Activated T-cell treated with anti-CD3 and anti-CD28 coated beads, Interleukin-2, amount 50 U/mL, for 72 hours (primary cell): ENCODE results near the gene USB1. TPM values are rescaled to one million over a fixed set of nuclear protein-coding genes. Genes with fewer than 3 reads are reported as not detected.

Experiments used
- ATAC-seq, 2 donors: fragments of 150-1000 bp; cut with Tn5 transposase; replicated peaks in 1 of 2; 2 replicates each; pipeline ENCODE4 v1.10.0; 2021; ENCODE audit warnings: moderate library complexity in 2 of 2, mild to moderate bottlenecking in 1 of 2
- DNase-seq, 2 donors: peaks; one replicate each; pipeline ENCODE4 v3.0.0; 2021 to 2022; ENCODE audit warnings: mixed read lengths in 1 of 2
- H3K27ac Mint-ChIP-seq: one replicate; pipeline ENCODE4 v1.8.0; 2022; ENCODE audit warnings: mild to moderate bottlenecking, moderate library complexity, mixed read lengths
- H3K27me3 Mint-ChIP-seq: one replicate; pipeline ENCODE4 v1.8.0; 2022; ENCODE audit warnings: low read depth, mixed read lengths
- H3K36me3 Mint-ChIP-seq, 2 donors: one replicate each; pipeline ENCODE4 v1.8.0; 2022; ENCODE audit warnings: mixed read lengths in 2 of 2, mild to moderate bottlenecking in 1 of 2; ENCODE audit not compliant: insufficient read depth in 2 of 2
- H3K4me1 Mint-ChIP-seq: one replicate; pipeline ENCODE4 v1.8.0; 2022; ENCODE audit warnings: low read depth, mixed read lengths
- H3K4me3 Mint-ChIP-seq, 2 donors: one replicate each; pipeline ENCODE4 v1.8.0; 2022; ENCODE audit warnings: mild to moderate bottlenecking in 2 of 2, mixed read lengths in 2 of 2, moderate library complexity in 2 of 2
- H3K9me3 Mint-ChIP-seq, 2 donors: one replicate each; pipeline ENCODE4 v1.8.0; 2022; ENCODE audit warnings: mixed read lengths in 2 of 2
- total RNA-seq, 2 donors: library from RNA; stranded (reverse); gene quantifications; one replicate each; pipeline ENCODE4 v1.2.3, GENCODE V29; 2022

Gene USB1
- total RNA-seq, 2 donors from 2014 or later, result 38.9 to 45.0 TPM

DNA sequence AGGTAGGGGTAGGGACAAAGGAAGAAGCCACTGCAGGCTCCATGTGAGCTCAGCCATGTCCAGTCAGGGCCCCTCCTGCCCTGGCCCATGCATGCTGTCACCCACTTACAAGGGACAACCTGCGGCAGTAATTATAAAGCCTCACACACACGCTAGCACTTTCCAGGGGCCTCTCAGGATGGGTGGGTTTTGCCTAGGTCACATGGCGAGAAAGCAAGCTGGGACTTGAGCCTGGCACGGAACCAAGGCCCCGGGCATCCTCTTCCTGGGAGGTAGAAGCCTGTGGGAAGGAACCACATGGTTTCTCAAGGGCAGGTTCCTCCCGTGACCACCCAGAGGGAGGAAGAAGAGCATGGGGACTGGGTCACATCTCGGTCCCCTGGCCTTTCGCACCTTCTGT lies 7.8 kb upstream of the USB1 start:
- no peak overlapping the region for H3K27ac Mint-ChIP-seq
- no peaks in the 10 kb centered on the region for H3K27me3 Mint-ChIP-seq
- H3K4me1 Mint-ChIP-seq, result peaks cover 21% of the 10 kb centered on the region
- no peaks in the 10 kb centered on the region for H3K9me3 Mint-ChIP-seq
- ATAC-seq (no peak), DNase-seq (no peak)
- H3K36me3 Mint-ChIP-seq, result peaks cover 0 to 1% of the 10 kb centered on the region in 2 donors
- no peak overlapping the region for H3K4me3 Mint-ChIP-seq

DNA sequence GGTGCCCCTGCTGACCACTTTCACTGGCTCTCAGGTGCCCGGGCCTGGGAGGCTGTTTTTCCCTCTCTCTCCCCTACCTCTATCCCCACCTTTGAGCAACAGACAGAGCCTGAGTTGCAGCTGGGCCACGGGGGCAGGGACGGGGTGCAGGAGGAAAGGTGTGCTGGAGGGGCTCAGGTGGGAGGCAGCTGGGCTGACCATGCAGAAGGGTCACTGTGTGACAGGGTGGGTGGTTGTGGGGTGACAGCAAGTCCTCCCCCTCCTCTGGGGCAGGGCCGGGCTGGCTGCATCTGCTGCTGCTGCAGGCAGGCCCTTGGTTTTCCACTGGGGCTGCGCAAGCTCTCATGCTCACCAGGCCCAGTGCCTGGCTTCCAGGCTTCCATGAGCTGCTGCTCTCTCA lies 7.3 kb upstream of the USB1 start:
- H3K4me1 Mint-ChIP-seq, result peaks cover 25% of the 10 kb centered on the region
- no peak overlapping the region for H3K27ac Mint-ChIP-seq

DNA sequence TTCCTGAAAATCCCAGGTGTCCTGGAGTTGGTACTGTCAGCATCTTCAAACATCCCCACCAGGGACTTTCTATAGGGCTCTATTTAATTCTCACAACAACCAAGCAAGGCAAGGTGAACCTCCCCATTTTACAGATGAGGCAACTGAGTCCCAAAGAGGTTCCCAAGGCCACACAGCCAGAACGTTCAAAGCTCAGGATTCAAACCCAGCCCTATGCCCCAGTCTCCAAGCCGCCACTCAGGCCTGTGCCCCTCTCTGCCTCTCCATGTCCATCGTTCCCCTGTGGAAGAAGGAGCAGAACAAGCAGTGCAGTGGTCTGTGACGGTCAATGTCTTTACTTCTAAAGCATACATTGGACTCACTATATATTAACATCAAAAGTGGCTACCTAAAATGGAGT lies 6.8 kb upstream of the USB1 start:
- H3K36me3 Mint-ChIP-seq, result peaks cover 0 to 1% of the 10 kb centered on the region in 2 donors
- no peaks in the 10 kb centered on the region for H3K9me3 Mint-ChIP-seq
- peak overlapping the region in 1 of 2 donors; percentile 19 for H3K4me3 Mint-ChIP-seq
- ATAC-seq (no peak), DNase-seq (no peak)
- H3K4me1 Mint-ChIP-seq, result peaks cover 30% of the 10 kb centered on the region
- H3K27ac Mint-ChIP-seq, result peak overlapping the region; percentile 86
- no peaks in the 10 kb centered on the region for H3K27me3 Mint-ChIP-seq

More for the DNA sequence above, 7.3 kb upstream of the USB1 start:
- Mint-ChIP-seq H3K4me3 (no peak overlapping the region), H3K36me3 (peaks cover 0 to 1% of the 10 kb centered on the region in 2 donors), H3K27me3 (no peaks in the 10 kb centered on the region), H3K9me3 (no peaks in the 10 kb centered on the region)
- no peak for ATAC-seq
- DNase-seq, result no peak

DNA sequence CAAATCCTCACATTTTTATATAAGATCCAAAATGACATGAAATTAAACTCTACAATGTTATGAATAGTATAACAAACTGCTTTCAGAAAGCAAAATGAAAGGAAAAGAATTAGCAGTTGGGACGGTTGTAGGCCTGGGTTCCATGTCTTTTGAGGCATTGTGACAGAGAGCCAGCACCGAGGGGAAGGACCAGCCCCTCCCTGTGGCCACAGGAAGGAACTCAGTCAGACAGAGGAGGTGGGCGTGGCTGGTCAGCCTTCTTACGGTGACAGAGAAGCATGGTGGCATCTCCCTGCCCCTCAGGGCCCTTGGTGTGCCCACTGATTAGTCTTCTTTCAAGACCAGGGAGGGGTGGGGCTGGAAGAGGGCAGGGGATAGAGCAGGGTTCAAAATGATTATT lies 6.4 kb upstream of the USB1 start:
- H3K27me3 Mint-ChIP-seq, result no peaks in the 10 kb centered on the region
- H3K36me3 Mint-ChIP-seq, result peaks cover 0 to 1% of the 10 kb centered on the region in 2 donors
- H3K4me1 Mint-ChIP-seq, result peaks cover 32% of the 10 kb centered on the region
- H3K27ac Mint-ChIP-seq, result peak overlapping the region; percentile 86
- ATAC-seq (peak; percentile 32 to 41), DNase-seq (peak; percentile 52 to 55)
- no peaks in the 10 kb centered on the region for H3K9me3 Mint-ChIP-seq
- H3K4me3 Mint-ChIP-seq, result peak overlapping the region in 1 of 2 donors; percentile 19

DNA sequence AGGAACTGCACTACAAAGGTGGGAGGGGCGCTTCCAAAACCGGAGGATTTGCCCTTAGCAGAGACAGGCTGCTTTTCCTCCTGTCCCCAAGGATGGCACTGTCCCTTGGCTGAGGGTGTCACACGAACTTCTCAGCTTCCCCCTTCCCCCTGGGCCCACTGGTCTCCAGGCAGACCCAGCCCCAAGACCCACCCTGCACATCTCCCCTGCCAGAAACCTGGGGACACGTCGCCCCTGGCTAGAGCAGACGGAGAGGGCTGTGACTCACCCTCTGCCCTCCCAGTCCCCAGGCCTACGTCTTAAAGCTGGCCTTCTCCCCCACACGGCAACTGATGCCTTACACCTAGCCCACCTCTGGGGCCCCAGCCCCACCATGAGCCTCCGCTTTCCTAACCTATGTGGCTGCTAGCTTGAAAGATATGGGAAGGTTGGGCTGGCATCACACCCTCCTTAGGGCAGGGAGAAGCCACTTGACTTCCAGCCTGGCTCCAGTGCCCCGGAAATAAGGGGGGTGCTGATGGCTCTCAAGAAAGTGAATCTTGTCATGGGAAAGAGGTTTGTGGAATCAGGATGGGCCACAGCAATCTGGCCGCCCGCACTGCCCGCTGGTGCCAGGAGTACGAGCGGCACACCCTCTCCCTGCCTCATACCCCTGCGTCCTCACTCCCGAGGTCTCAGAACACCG lies 5.3 kb upstream of the USB1 start:
- no peak for DNase-seq
- Mint-ChIP-seq H3K27ac (no peak overlapping the region), H3K4me3 (no peak overlapping the region)

DNA sequence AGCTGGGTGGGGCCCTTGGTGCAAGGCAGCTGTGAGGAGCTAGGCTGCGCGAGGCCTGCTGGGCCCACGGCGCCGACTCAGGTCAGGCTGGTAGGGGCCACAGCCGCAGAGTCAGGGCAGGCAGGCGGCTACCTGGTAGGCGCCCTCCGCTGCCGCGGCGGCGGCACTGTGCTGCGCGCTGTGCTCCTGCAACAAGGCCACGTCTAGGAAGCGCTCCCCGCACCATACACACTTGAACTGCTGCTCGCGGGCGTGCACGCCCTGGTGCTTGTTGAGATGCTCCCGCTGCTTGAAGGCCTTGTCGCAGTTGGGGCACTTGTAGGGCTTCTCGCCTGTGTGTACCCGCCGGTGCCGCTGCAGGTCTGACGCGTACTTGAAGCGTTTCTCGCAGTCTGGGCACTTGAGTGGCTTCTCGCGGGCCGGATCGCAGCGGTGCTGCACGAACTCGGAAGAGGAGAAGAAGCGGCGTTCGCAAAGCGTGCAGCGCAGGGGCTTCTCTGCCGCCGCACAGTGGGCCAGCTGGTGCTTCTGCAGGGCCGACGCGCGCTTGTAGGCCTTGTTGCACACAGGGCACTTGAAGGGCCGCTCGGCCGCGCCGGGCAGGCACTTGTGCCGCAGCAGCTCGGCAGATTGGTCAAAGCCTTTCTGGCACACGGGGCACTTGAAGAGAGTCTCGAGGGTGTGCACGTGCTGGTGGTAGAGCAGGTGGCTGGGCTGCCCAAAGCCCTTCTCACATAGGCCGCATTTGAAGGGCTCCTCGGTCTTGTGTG lies 4.6 kb upstream of the USB1 start:
- Mint-ChIP-seq H3K4me1 (peaks cover 36% of the 10 kb centered on the region), H3K27ac (no peak overlapping the region), H3K9me3 (no peaks in the 10 kb centered on the region), H3K27me3 (no peaks in the 10 kb centered on the region), H3K4me3 (no peak overlapping the region), H3K36me3 (peaks cover 0 to 1% of the 10 kb centered on the region in 2 donors)
- DNase-seq, result no peak
- ATAC-seq, result no peak

More for the DNA sequence above, 5.3 kb upstream of the USB1 start:
- peaks cover 32% of the 10 kb centered on the region for H3K4me1 Mint-ChIP-seq
- no peaks in the 10 kb centered on the region for H3K27me3 Mint-ChIP-seq
- no peak for ATAC-seq
- H3K9me3 Mint-ChIP-seq, result no peaks in the 10 kb centered on the region
- H3K36me3 Mint-ChIP-seq, result peaks cover 0 to 1% of the 10 kb centered on the region in 2 donors

DNA sequence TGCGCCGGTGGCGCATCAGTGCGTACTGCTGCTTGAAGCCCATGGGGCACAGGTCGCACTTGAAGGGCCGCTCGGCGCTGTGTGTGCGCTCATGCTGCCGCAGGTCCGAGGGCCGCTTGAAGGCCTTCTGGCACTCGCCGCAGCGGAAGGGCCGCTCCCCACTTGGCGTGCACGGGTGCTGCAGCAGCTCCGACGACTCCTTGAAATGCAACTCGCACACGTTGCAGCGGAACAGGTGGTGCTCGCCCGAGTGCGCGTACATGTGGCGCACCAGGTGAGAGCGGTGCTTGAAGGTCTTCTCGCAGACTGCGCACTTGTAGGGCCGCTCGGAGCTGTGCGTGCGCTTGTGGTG lies 4.1 kb upstream of the USB1 start:
- Mint-ChIP-seq H3K4me1 (peaks cover 41% of the 10 kb centered on the region), H3K27me3 (no peaks in the 10 kb centered on the region), H3K4me3 (no peak overlapping the region), H3K36me3 (peaks cover 0 to 1% of the 10 kb centered on the region in 2 donors), H3K27ac (no peak overlapping the region), H3K9me3 (no peaks in the 10 kb centered on the region)
- DNase-seq (no peak), ATAC-seq (no peak)

DNA sequence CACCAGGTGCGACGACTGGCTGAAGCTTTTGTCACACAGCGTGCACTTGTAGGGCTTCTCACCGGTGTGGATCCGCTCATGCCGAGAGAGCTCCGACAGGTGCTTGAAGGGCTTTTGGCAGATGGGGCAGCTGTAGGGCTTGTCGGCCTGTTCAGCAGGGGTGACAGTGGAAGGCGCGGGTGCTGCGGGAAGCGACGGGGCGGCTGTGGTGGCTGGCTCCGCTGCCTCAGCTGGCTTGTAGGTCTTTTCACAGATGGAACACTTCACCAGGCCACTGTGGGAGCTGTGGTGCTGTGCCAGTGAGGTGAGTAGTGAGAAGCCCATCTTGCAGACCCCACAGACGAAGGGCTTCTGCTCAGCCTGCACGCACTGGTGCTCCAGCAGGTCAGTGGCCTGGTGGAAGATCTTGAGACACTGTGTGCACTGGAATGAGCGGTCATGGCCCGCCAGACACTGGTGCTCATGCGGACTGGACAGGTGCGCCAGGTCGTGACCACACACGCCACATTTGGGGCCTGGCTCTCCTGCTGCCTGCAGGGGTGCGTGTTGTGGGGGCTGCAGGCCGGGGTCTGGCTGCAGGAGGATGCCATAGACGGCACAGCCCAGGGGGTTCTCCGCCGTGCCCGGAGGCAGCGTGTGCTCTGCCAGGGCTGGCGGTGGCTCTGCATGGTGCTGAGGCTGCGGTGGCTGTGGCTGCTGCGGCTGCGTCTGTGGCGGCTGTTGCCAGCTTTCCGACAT lies 3.5 kb upstream of the USB1 start:
- Mint-ChIP-seq H3K4me1 (peaks cover 43% of the 10 kb centered on the region), H3K27ac (peak overlapping the region; percentile 26)

DNA sequence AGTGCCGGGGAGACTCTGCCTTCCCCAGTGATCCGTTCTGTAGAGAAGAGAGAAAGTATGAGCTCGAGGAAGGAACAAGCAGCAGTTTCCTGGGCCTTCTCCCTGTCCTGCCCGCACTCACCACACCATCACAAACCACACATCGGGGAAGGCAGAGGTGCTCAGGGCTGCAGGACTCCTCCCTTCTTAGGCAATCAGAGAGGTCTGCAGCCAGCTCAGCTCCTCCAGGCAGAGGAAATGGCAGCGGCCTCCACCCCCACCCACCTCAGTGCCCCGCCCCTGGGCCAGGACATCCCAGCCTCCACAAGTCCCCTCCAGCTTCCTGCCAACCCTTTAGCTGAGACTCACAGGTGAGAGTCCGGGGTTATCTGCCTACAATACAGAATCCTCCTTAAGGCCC lies 2.7 kb upstream of the USB1 start:
- Mint-ChIP-seq H3K9me3 (no peaks in the 10 kb centered on the region), H3K27me3 (no peaks in the 10 kb centered on the region), H3K27ac (no peak overlapping the region), H3K36me3 (peaks cover 0 to 1% of the 10 kb centered on the region in 2 donors), H3K4me1 (peaks cover 43% of the 10 kb centered on the region), H3K4me3 (peak overlapping the region; percentile 80 to 87)
- DNase-seq (peak; percentile 47 to 57), ATAC-seq (peak in 1 of 2 donors; percentile 27)

More for the DNA sequence above, 3.5 kb upstream of the USB1 start:
- peaks cover 0 to 1% of the 10 kb centered on the region in 2 donors for H3K36me3 Mint-ChIP-seq
- ATAC-seq (no peak), DNase-seq (no peak)
- H3K4me3 Mint-ChIP-seq, result peak overlapping the region; percentile 80 to 87
- no peaks in the 10 kb centered on the region for H3K27me3 Mint-ChIP-seq
- H3K9me3 Mint-ChIP-seq, result no peaks in the 10 kb centered on the region

DNA sequence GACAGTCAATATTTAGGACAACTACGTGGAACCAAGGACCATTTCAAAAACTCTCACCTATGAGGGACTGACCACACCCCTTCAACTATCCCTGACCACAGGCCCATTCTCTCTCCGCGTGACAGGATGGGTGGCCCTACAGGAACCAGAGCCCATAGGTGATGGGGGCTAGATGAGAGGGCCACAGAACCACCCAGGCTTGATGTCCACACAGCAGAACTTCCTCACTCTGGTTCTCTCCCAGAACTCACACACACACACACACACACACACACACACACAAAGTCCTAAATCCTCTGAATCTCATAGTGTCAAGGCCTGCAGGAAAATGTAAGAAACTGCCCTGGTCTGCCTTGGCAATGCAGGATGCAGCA lies 2.2 kb upstream of the USB1 start:
- H3K4me1 Mint-ChIP-seq, result peaks cover 46% of the 10 kb centered on the region
- H3K27ac Mint-ChIP-seq, result peak overlapping the region; percentile 62
- peaks cover 1 to 2% of the 10 kb centered on the region in 2 donors for H3K36me3 Mint-ChIP-seq
- no peaks in the 10 kb centered on the region for H3K27me3 Mint-ChIP-seq
- peak overlapping the region; percentile 80 to 87 for H3K4me3 Mint-ChIP-seq
- DNase-seq, result no peak
- no peaks in the 10 kb centered on the region for H3K9me3 Mint-ChIP-seq
- no peak for ATAC-seq

DNA sequence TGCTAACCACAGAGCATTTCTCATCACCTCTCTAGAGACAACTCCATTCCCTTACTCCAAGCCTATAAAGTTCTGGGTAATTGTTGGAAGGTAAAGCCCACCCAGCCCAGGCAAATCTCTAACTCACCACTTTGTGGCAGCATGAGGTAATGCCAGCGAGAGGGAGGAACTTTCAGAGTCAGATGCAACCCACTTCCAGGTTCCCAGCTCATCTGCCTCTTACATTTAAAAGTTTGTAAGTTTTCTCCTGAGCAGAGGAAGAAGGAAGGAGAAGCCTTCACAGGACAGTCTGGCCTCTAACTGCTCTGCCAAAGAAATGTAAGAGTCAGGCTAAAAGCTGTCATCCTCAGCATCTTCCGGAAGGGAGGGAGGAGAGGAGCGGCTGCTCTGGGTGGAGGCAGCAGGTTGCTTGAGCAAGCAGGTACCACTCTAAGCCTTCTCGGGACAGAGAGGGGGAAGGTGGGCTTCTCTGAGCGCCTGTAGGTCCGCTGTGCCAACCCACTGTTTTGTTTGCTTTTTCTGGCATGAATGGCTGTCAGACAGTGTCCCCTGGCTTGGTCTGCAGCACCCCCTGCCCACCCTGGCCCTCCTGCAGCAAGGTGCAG lies 1.7 kb upstream of the USB1 start:
- H3K36me3 Mint-ChIP-seq, result peaks cover 1 to 3% of the 10 kb centered on the region in 2 donors
- peak; percentile 30 to 36 for DNase-seq
- H3K9me3 Mint-ChIP-seq, result no peaks in the 10 kb centered on the region
- peak overlapping the region; percentile 80 to 87 for H3K4me3 Mint-ChIP-seq
- peak overlapping the region; percentile 62 for H3K27ac Mint-ChIP-seq
- no peaks in the 10 kb centered on the region for H3K27me3 Mint-ChIP-seq
- no peak for ATAC-seq
- H3K4me1 Mint-ChIP-seq, result peaks cover 51% of the 10 kb centered on the region

DNA sequence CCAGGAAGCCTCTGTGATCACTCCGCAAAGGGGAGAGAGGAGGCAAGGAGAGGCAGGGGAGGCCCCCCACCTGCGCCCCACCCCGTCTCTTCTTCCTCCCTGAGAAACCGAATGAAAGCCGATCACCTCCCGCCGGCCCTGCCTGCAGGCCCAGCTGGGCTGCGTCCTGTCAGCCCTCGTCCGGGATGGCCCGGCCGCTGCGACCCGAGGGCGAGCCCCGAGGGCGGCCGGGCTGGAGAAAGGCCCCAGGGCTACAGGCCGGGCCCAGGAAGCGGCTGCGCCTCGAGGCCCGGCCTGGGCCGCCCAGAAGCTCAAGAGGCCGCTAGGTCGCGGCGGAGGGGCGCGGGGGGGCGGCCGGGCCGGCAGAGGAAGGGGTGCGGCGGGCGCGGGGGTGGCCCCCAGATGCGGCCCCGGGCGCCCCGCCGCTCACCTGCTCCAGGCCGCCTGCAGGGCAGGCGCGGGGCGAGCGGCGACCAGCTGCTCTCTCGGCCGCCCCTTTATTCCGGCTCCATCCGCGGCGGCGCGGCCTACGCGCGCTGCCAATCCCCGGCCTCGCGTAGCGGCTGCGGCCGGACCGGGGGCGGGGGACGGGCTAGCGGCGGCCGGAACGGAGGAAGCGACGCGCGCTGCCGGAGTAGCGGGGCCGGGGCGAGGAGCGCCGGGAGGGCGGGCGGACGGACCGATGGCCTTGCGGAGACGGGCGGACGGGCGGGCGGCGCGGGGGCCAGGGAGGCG lies 1.1 kb upstream of the USB1 start, which contains the start of gene ZNF319:
Gene ZNF319 (minus strand): TSS at position 702 of the 735 bp plus-strand sequence. CDS start 2,407 bp downstream, outside the sequence.
- no peaks in the 10 kb centered on the region for H3K27me3 Mint-ChIP-seq
- ATAC-seq (peak; percentile 20 to 26), DNase-seq (peak; percentile 28 to 29)
- H3K4me1 Mint-ChIP-seq, result peaks cover 56% of the 10 kb centered on the region
- peak within 1 kb of the TSS; percentile 62 for H3K27ac Mint-ChIP-seq
- H3K36me3 Mint-ChIP-seq, result peaks cover 1 to 7% of the 10 kb centered on the region in 2 donors
- no peaks in the 10 kb centered on the region for H3K9me3 Mint-ChIP-seq
- peak within 1 kb of the TSS; percentile 93 to 95 for H3K4me3 Mint-ChIP-seq
